Heart left ventricle (tissue), 16 donors: Measurements from ENCODE around the gene TET3. TPM values are rescaled to one million over a fixed set of nuclear protein-coding genes. Genes with fewer than 3 reads are reported as not detected.
A peak's percentile ranks its signal among the peaks of the same experiment; 100 is the strongest.

Source experiments
- ATAC-seq, 4 donors: fragments of 200-7000 bp; cut with Tn5 transposase; one replicate each; pipeline ENCODE4 v1.9.1; 2020 to 2022; ENCODE audit warnings: moderate library complexity in 4 of 4, mild to moderate bottlenecking in 3 of 4, moderate number of reproducible peaks in 1 of 4
- DNase-seq, 5 donors: peaks; one replicate each; pipeline ENCODE4 v3.0.0-alpha.2; 2020
- H3K27ac ChIP-seq, 12 donors: fragments of 200-600 bp; sonication (generic) in 4 of 12; one replicate each; pipeline versions ENCODE4 v1.5.0 to v1.8.0; 2016 to 2022; ENCODE audit warnings: mild to moderate bottlenecking in 2 of 12
- H3K27me3 ChIP-seq, 9 donors: fragments of 200-600 bp; sonication (generic) in 2 of 9; one replicate each; pipeline versions ENCODE4 v1.5.1 to v1.8.0; 2016 to 2022; ENCODE audit warnings: mild to moderate bottlenecking in 3 of 9
- H3K36me3 ChIP-seq, 9 donors: fragments of 200-600 bp; sonication (generic) in 2 of 9; one replicate each; pipeline versions ENCODE4 v1.5.0 to v1.8.0; 2018 to 2022; ENCODE audit warnings: mild to moderate bottlenecking in 2 of 9
- H3K4me1 ChIP-seq, 12 donors: fragments of 200-600 bp; sonication (generic) in 4 of 12; one replicate each; pipeline versions ENCODE4 v1.5.0 to v1.8.0; 2016 to 2022; ENCODE audit warnings: mild to moderate bottlenecking in 3 of 12
- H3K4me3 ChIP-seq, 12 donors: fragments of 200-600 bp; sonication (generic) in 4 of 12; one replicate each; pipeline versions ENCODE4 v1.5.0 to v1.8.0; 2017 to 2022; ENCODE audit warnings: mild to moderate bottlenecking in 9 of 12, moderate library complexity in 4 of 12
- H3K9me3 ChIP-seq, 12 donors: fragments of 200-600 bp; sonication (generic) in 4 of 12; one replicate each; pipeline versions ENCODE4 v1.5.0 to v1.8.0; 2016 to 2022; ENCODE audit warnings: mild to moderate bottlenecking in 1 of 12
- POLR2A ChIP-seq, 2 donors: fragments of 450-650 bp; IDR thresholded peaks; one replicate each; pipeline ENCODE4 v1.6.1; 2017; ENCODE audit warnings: antibody characterized with exemption in 2 of 2, mild to moderate bottlenecking in 2 of 2, moderate library complexity in 2 of 2
- WGBS, 4 donors: extraction: QIAGEN DNeasy Blood & Tissue Kit in 2 of 4; methylation state at CpG; one replicate each; pipeline versions ENCODE4 v1.1.5 to v1.1.7; 2013 to 2018; 5-methylcytosine and 5-hydroxymethylcytosine counted together
- intact Hi-C, 10 donors: fragments of 100-400 bp; cut with DNase I; formaldehyde crosslinking; loops; one replicate each; pipeline versions ENCODE4 v1.11.1 to v1.14.2; 2022
- polyA plus RNA-seq, 2 donors: library from polyadenylated mRNA; stranded (reverse); fragments of 200-250 nt; gene quantifications; one replicate each; pipeline ENCODE4 v1.2.3, GENCODE V29; 2013
- total RNA-seq, 9 donors: library from RNA; depleted of rRNA in 2 of 9; stranded (reverse); fragments of >200 nt in 2 of 9; fragmentation: NEBNext Ultra II Directional in 3 of 9; extraction: Animal tissue kit (Norgen Biotek cat#: 25700) in 3 of 9; gene quantifications; one replicate each; pipeline versions ENCODE4 v1.1.0 to v1.2.4, GENCODE V29; 2016 to 2023
- TF ChIP-seq, protein P1 (sequence below), 12 donors: fragments of 200-600 bp; sonication (generic) in 4 of 12; IDR thresholded peaks; one replicate each; pipeline versions ENCODE4 v1.5.0 to v1.8.0; 2018 to 2022; ENCODE audit warnings: antibody characterized with exemption in 12 of 12, mild to moderate bottlenecking in 5 of 12
- donor health status: ischemic (EF 13 %, LVEDD 7.1; RV severe dilation, severe dysfunction).
- donor health status: healthy with polysubstance abuse.
- donor health status: DM: no; HTN: yes; CAD: no.
- donor health status: DM: no; HTN: no; CAD: no.
- donor health status: ischemic (EF 25% LVEDD 6.9; RV normal size, moderate dysfunction).
- donor health status: ischemic (EF 25% LVEDD 5.7; RV mildly dilated, moderate dysfunction).
- donor health status: healthy.
- donor health status: DM: yes; HTN: yes; CAD: no.
- donor health status: ischemic (EF 35%, LVEDD 5.7; RV mildly dilated, moderate dysfunction).
- donor health status: nonischemic (EF 11% LVEDD 7.7; RV severe dilation, severe dysfunction).
- donor health status: DM: yes; HTN: yes; CAD: no.
- donor health status: PGD.
- donor health status: ischemic (EF 29% LVEDD 5.4; RV normal size, mild dysfunction).
- donor health status: nonischemic (EF 23%, LVEDD 6.1; RV moderate dilation, normal function).

TET3 gene
- total and polyA plus RNA-seq, 11 donors: 1.2 to 12.6 (median 2.5) TPM

- Histone ChIP-seq H3K36me3 (peaks cover 0 to 4% (median 0%) of the 10 kb centered on the region in 9 donors), H3K27ac (peak overlapping the region in 11 of 12 donors; percentile 20 to 67 (median 55)), H3K27me3 (no peaks in the 10 kb centered on the region), H3K4me3 (peak overlapping the region; percentile 45 to 78 (median 62)), H3K9me3 (no peaks in the 10 kb centered on the region), H3K4me1 (peaks cover 0 to 77% (median 42%) of the 10 kb centered on the region in 12 donors)
- intact Hi-C loops: loop anchor here in 5 of 10 donors (5.0 to 10.0 kb wide), 5 partner anchors 72 to 142 kb away; partner anchors contain the start of genes DGUOK (in 2 of the 5) and BOLA3 (in 1 of the 5)
- DNase-seq (peak; percentile 90 to 94 (median 90)), ATAC-seq (peak; percentile 88 to 99 (median 96))
- 3 to 7% (median 4%) methylated on average over 18 to 68 of the region's 68 CpGs for WGBS, 4 donors
- TF ChIP-seq POLR2A (IDR thresholded peaks at IDR 0.05): peak; percentile 66 to 85
- TF ChIP-seq, protein P1, sequence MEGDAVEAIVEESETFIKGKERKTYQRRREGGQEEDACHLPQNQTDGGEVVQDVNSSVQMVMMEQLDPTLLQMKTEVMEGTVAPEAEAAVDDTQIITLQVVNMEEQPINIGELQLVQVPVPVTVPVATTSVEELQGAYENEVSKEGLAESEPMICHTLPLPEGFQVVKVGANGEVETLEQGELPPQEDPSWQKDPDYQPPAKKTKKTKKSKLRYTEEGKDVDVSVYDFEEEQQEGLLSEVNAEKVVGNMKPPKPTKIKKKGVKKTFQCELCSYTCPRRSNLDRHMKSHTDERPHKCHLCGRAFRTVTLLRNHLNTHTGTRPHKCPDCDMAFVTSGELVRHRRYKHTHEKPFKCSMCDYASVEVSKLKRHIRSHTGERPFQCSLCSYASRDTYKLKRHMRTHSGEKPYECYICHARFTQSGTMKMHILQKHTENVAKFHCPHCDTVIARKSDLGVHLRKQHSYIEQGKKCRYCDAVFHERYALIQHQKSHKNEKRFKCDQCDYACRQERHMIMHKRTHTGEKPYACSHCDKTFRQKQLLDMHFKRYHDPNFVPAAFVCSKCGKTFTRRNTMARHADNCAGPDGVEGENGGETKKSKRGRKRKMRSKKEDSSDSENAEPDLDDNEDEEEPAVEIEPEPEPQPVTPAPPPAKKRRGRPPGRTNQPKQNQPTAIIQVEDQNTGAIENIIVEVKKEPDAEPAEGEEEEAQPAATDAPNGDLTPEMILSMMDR (IDR thresholded peaks at IDR 0.05): peak in 2 of 12 donors; percentile 11 to 48
Observed at GRCh38 chr2:74002505-74003421, 18.1 kb downstream of the TET3 start.

DNA sequence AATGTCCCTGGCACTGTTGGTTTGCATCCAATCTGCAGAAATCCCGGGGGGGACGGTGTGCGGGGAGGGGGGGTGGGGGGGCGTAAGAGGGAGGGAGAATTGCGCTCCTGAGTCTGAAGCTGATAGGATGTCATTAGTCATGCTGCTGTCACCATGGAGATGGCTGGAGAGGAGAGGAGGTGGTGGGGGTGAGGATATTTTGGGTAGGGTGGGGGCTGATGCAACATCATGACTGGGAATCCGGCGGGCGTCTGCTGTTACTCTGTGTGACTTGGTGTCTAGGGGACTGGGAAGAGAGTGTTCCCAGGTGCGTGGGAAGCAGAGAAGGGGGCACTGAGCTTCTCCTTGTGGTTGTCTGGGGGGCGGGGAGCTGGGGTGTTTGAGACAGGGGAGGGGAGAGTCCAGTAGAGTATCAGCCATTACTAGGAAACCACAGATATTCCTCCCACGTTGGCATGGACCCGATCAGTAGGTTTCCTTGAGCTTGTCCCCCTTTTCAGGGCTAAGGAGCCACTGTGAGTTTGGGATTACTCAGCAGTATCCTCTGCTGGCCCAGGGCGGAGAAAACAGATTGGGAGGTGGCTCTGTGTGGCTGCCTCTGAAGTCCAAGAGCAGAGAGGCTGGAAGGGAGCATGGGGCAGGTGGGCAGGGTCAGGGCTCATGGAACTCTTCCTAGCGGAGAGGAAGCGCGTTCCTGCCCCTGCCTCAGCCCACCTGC, 18.9 kb downstream of the TET3 start:
- 53 to 61% (median 55%) methylated on average over 16 of the region's 16 CpGs for WGBS, 4 donors
- ATAC-seq: peak in 2 of 4 donors; percentile 20 to 70
- DNase-seq: peak in 3 of 5 donors; percentile 44 to 85 (median 61)

GRCh38 chr2:74004212-74005182, 19.8 kb downstream of the TET3 start:
- peak overlapping the region in 4 of 12 donors; percentile 15 to 66 (median 60) for H3K4me3 ChIP-seq
- 86 to 90% (median 86%) methylated on average over 18 of the region's 18 CpGs for WGBS, 4 donors
- no peaks in the 10 kb centered on the region for H3K9me3 ChIP-seq
- H3K27ac ChIP-seq: peak overlapping the region in 2 of 12 donors; percentile 5 to 55
- no peaks in the 10 kb centered on the region for H3K27me3 ChIP-seq
- H3K4me1 ChIP-seq: peaks cover 0 to 82% (median 55%) of the 10 kb centered on the region in 12 donors
- intact Hi-C loops: loop anchor here in 5 of 10 donors (5.0 to 10.0 kb wide), 5 partner anchors 70 to 140 kb away; partner anchors contain the start of genes DGUOK (in 2 of the 5) and BOLA3 (in 1 of the 5)
- ATAC-seq (no peak), DNase-seq (no peak)
- TF ChIP-seq, protein P1 (IDR thresholded peaks at IDR 0.05): no peak
- TF ChIP-seq POLR2A (IDR thresholded peaks at IDR 0.05): no peak
- peaks cover 0 to 9% (median 0%) of the 10 kb centered on the region in 9 donors for H3K36me3 ChIP-seq

More for the DNA sequence above, 18.9 kb downstream of the TET3 start:
- no peaks in the 10 kb centered on the region for H3K27me3 ChIP-seq
- intact Hi-C loops: loop anchor here in 5 of 10 donors (5.0 to 10.0 kb wide), 5 partner anchors 71 to 141 kb away; partner anchors contain the start of genes DGUOK (in 2 of the 5) and BOLA3 (in 1 of the 5)
- TF ChIP-seq, protein P1 (IDR thresholded peaks at IDR 0.05): no peak
- TF ChIP-seq POLR2A (IDR thresholded peaks at IDR 0.05): no peak
- H3K9me3 ChIP-seq: no peaks in the 10 kb centered on the region
- peaks cover 0 to 9% (median 0%) of the 10 kb centered on the region in 9 donors for H3K36me3 ChIP-seq
- H3K4me3 ChIP-seq: peak overlapping the region in 10 of 12 donors; percentile 15 to 78 (median 62)
- H3K4me1 ChIP-seq: peaks cover 0 to 81% (median 47%) of the 10 kb centered on the region in 12 donors
- H3K27ac ChIP-seq: peak overlapping the region in 3 of 12 donors; percentile 5 to 55 (median 22)
